Activated T-cell treated with anti-CD3 and anti-CD28 coated beads, Interleukin-2, amount 50 U/mL, for 4 hours (primary cell): Measurements from ENCODE around the gene TECR. TPM values are rescaled to one million over a fixed set of nuclear protein-coding genes. Genes with fewer than 3 reads are reported as not detected.
A peak's percentile ranks its signal among the peaks of the same experiment; 100 is the strongest.
"Not testable (repeated sequence)": the region's sequence is repeated elsewhere in the genome, so short reads cannot be mapped to it uniquely, and the experiment has no call there.

ENCODE experiments used
- ATAC-seq, 2 donors: fragments of 200-7000 bp; cut with Tn5 transposase; one replicate each; pipeline ENCODE4 v1.10.0; 2021
- DNase-seq: peaks from one replicate; pipeline ENCODE4 v3.0.0-alpha.2; 2020
- H3K27me3 Mint-ChIP-seq: one replicate; pipeline ENCODE4 v1.8.0; 2021; ENCODE audit warnings: low read depth, mixed read lengths
- H3K36me3 Mint-ChIP-seq: one replicate; pipeline ENCODE4 v1.8.0; 2022; ENCODE audit warnings: mixed read lengths; ENCODE audit not compliant: insufficient read depth
- H3K4me1 Mint-ChIP-seq: one replicate; pipeline ENCODE4 v1.8.0; 2021; ENCODE audit warnings: low read depth, mixed read lengths
- H3K4me3 Mint-ChIP-seq: one replicate; pipeline ENCODE4 v1.8.0; 2021; ENCODE audit warnings: mild to moderate bottlenecking, moderate library complexity, mixed read lengths
- H3K9me3 Mint-ChIP-seq: one replicate; pipeline ENCODE4 v1.8.0; 2021; ENCODE audit warnings: mixed read lengths
- total RNA-seq, 3 donors: library from RNA; stranded (reverse); gene quantifications; one replicate each; pipeline ENCODE4 v1.2.1, GENCODE V29; 2021

Gene TECR
- total RNA-seq, 3 donors from 2014 or later, result 92.5 to 96.3 (median 94.6) TPM

DNA sequence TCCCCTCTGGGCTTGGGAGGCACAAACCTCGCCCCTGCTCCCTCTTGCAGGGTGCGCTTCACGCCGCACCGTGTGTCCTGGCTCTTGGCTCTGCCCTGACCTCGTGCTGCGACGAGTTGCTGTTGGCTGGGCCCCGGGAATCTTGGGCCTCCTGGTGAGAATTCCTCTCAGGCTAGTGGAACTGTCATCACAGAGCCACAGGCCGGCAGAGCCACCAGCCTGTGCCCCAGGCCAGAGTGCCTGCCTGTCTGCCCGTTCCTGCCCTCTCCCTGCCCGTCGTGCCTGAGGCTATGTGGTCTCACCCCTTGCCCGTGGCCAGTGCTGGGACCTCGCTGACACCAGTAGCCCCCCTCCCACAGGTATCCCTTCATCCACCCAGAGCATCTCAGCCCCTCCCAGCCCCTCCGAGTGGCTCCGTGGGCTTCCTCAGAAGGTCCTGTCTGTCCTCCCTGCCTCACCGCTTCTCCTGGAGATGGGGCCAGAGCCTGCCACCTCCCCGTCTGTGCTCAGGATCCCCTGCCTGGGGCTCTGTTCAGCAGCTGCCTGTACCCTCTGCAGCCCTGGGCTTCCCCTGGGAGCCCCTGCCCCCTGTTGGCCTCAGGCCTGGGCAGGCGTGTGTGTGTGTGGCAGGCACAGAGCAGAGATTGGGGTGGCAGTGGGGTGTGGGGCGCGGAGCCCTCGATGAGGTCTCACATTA, 29.1 kb downstream of the TECR start:
- ATAC-seq (no peak), DNase-seq (no peak)
- H3K4me3 Mint-ChIP-seq, result no peak overlapping the region
- H3K9me3 Mint-ChIP-seq, result no peaks in the 10 kb centered on the region
- H3K4me1 Mint-ChIP-seq, result peaks cover 33% of the 10 kb centered on the region
- H3K27me3 Mint-ChIP-seq, result no peaks in the 10 kb centered on the region
- no peaks in the 10 kb centered on the region for H3K36me3 Mint-ChIP-seq

DNA sequence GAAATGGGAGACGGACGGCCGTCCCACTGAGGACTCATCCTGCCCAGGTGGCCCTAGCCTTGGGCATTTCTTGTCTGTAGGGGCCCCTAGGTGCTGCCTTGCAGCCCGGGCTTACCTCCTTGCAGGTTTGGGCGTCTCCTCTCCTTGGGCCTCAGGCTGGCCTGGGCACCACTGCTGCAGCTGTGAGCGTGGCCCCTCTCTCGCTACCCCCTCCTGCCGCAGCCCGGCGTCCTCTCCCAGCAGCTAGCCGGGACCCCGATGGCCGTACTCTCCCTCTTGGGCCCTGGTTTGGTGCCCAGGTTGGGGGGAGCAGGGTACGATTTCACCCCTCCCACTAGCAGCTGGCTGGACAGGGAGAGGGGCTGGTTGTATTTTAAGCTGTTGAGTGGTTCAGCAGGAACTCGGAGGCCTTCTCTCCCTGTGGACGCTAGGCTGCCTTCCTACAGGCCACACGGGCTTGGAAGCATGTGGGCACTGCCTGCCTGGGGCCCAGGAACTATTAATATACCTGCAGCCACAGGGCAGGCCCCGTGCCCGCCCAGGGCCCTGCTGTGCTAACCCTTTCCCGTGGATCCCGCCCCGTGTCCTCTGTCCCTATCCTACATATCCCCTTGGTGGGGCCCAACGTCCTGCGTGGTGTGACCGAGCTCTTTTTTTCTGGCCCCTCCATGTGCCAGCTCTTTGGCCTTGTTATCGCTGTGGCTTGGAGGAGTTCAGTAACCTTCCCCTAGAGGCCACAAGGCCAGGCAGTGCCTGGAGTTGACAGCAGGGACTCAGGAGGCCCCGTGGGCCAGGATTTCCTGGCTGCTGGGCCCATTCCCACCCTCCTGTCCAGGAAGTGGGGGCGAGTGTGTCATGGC, 30.8 kb downstream of the TECR start:
- Mint-ChIP-seq H3K36me3 (no peaks in the 10 kb centered on the region), H3K27me3 (no peaks in the 10 kb centered on the region), H3K9me3 (no peaks in the 10 kb centered on the region), H3K4me1 (peaks cover 30% of the 10 kb centered on the region), H3K4me3 (no peak overlapping the region)
- DNase-seq (no peak), ATAC-seq (no peak)

DNA sequence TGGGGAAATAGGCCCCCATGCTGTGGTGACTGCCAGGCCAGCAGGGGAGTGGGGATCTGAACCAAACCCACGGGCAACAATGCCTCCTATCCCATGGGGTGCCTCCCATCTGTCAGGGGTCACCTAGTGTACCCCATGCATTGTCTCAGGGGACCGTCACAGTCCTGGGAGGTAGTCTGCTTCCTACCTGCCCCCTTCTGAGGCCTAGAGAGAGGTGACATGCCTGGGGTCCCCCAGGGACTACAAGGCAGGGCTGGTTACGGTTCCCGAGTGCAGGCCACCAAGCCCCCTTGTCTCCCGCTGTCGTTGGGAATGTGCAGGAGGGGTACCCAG, 31.3 kb downstream of the TECR start:
- no peak overlapping the region for H3K4me3 Mint-ChIP-seq
- H3K36me3 Mint-ChIP-seq, result no peaks in the 10 kb centered on the region
- H3K9me3 Mint-ChIP-seq, result no peaks in the 10 kb centered on the region
- H3K27me3 Mint-ChIP-seq, result no peaks in the 10 kb centered on the region
- peaks cover 29% of the 10 kb centered on the region for H3K4me1 Mint-ChIP-seq
- DNase-seq (no peak), ATAC-seq (no peak)

DNA sequence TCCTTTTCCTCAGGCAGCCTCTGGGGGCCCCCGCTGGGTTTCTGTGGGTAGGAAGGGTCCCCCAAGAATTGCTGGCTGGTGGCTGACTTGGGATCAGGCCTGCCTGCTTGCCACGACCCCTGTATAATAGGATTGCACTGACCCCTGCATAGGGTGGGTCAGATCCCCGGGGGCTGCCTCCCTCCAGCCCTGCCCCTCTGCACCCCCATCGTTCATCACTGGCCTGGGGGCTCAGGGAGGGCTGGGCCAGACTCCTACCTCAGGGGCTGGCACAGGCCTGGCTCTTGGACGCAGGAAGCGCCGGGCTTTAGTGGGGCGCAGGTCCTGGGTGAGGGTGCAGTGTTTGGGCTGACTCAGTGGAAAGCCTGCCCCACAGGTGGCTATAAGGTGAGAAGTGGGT, 31.9 kb downstream of the TECR start:
- Mint-ChIP-seq H3K4me1 (peaks cover 24% of the 10 kb centered on the region), H3K36me3 (no peaks in the 10 kb centered on the region), H3K4me3 (no peak overlapping the region), H3K27me3 (no peaks in the 10 kb centered on the region), H3K9me3 (no peaks in the 10 kb centered on the region)
- DNase-seq (no peak), ATAC-seq (no peak)

DNA sequence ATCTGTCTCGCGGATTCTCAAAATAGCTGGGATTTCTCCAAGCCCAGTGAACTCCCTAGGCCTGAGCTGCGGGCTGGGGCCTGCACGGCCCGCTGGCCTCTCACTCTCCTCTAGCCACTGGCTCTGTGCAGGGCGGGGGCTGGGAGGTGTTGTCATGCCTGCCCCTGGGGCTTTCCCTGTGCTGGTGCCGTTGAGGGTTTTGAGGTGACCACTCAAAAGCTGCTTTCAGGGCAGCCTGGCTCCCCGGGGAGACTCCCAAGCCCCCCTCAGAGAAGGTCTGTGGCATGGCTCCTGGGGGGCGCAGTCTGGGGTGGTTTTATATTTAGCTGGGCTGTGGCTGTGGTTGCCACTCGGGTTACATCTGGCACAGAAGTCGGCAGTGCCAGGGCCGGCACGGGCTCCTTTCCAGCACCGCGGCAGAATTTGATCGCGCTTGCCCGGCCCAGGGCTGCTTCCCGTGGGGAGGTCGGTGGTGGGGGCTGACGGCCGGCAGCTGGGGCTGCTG, 32.5 kb downstream of the TECR start:
- DNase-seq (no peak), ATAC-seq (no peak)
- Mint-ChIP-seq H3K9me3 (no peaks in the 10 kb centered on the region), H3K4me1 (peaks cover 18% of the 10 kb centered on the region), H3K4me3 (no peak overlapping the region), H3K27me3 (no peaks in the 10 kb centered on the region), H3K36me3 (no peaks in the 10 kb centered on the region)

DNA sequence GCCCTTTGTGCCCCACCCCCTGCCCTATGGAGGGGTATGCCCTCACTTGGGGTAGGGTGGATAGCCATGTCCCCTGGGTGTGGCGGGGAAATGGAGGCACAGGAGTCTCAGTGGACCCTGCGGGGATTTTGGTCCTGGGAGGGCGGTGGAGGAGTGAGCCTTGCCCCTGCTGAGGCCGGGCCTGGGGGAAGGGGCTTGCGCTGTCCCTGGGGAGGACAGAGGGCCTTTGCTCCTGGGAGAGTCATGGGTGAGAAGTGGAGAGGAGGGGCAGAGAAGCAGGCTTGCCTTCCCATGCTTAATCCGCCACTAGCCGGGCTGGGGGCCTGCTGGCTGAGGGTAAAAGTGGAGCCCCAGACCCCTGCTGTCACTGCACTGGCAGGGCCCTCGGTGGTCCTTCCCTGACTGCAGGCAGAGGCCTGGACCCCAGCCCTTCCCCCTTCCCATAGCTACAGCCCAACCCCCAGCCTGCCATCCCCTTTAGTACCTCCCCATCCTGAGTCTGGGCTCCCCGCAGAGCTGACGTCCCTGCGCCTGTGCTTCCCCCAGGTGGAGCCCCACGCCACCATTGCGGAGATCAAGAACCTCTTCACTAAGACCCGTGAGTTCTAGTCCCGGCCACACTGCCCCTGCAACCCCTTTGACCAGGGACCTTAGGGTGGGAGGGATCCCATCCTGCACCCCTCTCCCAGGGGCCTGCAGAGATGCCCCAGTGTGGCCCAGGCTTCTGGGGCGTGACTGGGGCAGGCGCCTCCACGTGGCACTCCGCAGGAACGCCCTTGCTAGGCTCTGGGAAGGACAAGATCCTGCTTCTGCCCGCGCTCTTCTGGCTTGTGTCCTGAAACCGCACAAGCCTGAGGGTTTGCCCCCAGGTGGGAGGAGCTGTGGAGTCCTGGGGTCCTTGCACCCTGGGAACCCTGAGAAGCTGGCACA, 33.5 kb downstream of the TECR start:
- no peaks in the 10 kb centered on the region for H3K9me3 Mint-ChIP-seq
- H3K4me3 Mint-ChIP-seq, result no peak overlapping the region
- H3K4me1 Mint-ChIP-seq, result peaks cover 24% of the 10 kb centered on the region
- H3K36me3 Mint-ChIP-seq, result no peaks in the 10 kb centered on the region
- ATAC-seq (no peak), DNase-seq (no peak)
- no peaks in the 10 kb centered on the region for H3K27me3 Mint-ChIP-seq

DNA sequence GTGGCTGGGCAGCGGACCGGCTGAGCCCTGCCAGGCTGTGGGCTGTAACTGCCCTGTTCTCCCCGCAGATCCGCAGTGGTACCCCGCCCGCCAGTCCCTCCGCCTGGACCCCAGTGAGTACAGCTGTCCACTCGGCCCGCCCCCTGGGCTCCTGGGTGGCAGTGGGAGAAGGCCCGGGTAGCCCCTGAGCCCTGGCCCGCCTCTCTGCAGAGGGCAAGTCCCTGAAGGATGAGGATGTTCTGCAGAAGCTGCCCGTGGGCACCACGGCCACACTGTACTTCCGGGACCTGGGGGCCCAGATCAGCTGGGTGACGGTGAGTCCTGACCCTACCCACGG, 34.2 kb downstream of the TECR start:
- H3K36me3 Mint-ChIP-seq, result no peaks in the 10 kb centered on the region
- ATAC-seq (no peak), DNase-seq (no peak)
- H3K4me3 Mint-ChIP-seq, result no peak overlapping the region
- H3K4me1 Mint-ChIP-seq, result peaks cover 21% of the 10 kb centered on the region
- no peaks in the 10 kb centered on the region for H3K9me3 Mint-ChIP-seq
- no peaks in the 10 kb centered on the region for H3K27me3 Mint-ChIP-seq

DNA sequence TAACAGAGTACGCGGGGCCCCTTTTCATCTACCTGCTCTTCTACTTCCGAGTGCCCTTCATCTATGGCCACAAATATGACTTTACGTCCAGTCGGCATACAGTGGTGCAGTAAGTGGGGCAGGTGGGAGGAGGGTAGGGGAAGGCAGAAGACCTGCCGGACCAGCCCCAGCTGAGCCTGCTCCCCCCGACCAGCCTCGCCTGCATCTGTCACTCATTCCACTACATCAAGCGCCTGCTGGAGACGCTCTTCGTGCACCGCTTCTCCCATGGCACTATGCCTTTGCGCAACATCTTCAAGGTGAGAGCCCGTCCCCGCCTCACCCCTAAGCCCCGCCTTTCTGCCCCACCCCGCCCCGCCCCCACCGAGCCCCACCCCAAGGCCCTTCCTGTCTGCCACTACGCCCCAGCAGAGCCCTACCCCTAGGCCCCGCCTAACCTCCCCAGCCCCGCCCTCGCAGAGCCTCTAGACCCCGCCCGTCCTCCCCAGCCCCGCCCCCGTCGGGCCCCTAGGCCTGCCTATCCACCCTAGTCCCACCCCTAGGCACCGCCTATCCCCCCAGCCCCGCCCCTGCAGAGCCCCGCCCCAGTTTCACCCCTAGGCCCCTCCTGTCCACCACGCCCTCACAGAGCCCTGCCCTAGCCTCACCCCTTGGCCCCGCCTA, 34.7 kb downstream of the TECR start:
- H3K27me3 Mint-ChIP-seq, result no peaks in the 10 kb centered on the region
- H3K4me3 Mint-ChIP-seq, result no peak overlapping the region
- H3K36me3 Mint-ChIP-seq, result no peaks in the 10 kb centered on the region

DNA sequence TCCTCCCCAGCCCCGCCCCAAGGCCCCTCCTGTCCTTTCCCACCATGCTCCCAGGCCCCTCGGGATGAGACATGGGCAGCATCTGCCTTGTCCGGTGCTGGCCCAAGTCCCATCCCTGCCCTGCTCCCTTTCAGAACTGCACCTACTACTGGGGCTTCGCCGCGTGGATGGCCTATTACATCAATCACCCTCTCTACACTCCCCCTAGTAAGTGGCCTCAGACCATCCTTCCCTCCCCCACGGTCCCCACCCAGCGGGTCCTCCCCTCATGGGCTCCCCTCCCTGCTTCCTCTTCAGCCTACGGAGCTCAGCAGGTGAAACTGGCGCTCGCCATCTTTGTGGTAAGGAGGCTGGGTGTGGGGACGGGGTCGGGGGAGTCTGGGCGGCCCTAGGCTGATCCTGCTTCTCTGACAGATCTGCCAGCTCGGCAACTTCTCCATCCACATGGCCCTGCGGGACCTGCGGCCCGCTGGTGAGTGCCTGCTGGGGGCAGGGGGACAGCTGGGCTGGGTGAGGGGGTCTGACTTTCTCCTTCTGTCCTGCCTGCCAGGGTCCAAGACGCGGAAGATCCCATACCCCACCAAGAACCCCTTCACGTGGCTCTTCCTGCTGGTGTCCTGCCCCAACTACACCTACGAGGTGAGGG, 35.4 kb downstream of the TECR start:
- H3K27me3 Mint-ChIP-seq, DNase-seq, H3K9me3 Mint-ChIP-seq, H3K4me3 Mint-ChIP-seq, ATAC-seq, H3K36me3 Mint-ChIP-seq: not testable (repeated sequence)
- H3K4me1 Mint-ChIP-seq, result peaks cover 26% of the 10 kb centered on the region

More for the DNA sequence above, 34.7 kb downstream of the TECR start:
- peak; percentile 81 to 82 for ATAC-seq
- Mint-ChIP-seq H3K4me1 (peaks cover 22% of the 10 kb centered on the region), H3K9me3 (no peaks in the 10 kb centered on the region)
- no peak for DNase-seq

DNA sequence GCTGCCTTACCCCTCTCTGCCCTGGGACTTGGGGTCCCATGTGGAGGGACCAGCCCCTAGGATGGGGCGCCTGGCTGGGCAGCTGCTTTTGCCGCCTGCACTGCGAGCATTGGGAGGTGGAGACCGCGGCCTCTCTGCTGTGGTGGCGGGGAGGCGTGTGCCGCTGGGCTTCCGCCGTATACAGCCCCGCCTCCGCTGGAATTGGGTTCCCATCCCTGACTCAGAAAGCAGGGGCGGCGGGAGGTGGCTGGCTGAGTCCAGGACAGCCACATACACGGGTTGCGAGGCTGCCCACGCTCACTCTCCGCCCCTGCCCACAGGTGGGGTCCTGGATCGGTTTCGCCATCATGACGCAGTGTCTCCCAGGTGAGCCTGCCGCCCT, 35.9 kb downstream of the TECR start:
- peaks cover 25% of the 10 kb centered on the region for H3K4me1 Mint-ChIP-seq
- no peaks in the 10 kb centered on the region for H3K27me3 Mint-ChIP-seq
- H3K36me3 Mint-ChIP-seq, result no peaks in the 10 kb centered on the region
- H3K9me3 Mint-ChIP-seq, result no peaks in the 10 kb centered on the region
- H3K4me3 Mint-ChIP-seq, result no peak overlapping the region
- DNase-seq, result no peak
- ATAC-seq, result no peak

DNA sequence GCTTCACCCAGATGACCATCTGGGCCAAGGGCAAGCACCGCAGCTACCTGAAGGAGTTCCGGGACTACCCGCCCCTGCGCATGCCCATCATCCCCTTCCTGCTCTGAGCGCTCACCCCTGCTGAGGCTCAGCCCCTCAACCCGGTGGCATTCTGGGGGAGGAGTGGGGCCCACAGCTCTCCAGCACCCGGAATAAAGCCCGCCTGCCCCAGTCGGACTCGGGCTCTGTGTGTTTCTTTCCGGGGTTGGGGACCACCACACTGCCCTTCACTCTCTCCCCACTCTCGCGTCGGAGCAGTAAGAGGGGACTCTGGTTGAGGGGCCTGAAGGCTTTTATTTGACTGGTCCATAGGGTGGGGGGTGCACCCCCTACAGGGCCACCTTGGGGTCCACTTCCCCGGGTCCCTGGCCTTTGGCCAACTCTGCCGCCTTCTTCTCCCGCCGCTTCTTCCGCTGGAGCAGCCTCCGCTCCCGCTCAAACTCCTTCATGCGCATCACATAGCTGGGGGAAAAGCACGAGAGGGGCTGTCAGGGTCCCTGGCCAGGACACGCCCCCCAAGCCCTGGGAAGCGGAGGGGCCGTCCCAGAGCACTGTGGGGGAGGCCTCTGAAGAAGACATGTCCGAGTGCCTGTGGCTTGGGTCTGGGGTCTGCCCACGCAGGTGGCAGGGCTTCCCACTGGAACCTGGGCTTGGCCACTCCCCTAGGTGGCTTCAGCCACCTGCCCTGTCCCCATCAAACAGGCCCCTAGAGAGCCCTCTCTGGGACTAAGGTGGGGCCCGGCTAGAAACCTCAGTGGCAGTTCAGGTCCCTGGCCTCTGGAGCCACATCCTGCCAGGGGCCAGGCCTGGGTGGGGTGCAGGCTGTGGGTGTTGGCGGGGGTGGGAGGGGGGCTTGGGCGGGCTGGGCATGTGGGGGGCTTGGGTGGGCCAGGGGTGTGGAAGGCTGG, 36.6 kb downstream of the TECR start:
- H3K4me3 Mint-ChIP-seq, result no peak overlapping the region
- H3K36me3 Mint-ChIP-seq, result no peaks in the 10 kb centered on the region
- ATAC-seq (no peak), DNase-seq (no peak)
- peaks cover 29% of the 10 kb centered on the region for H3K4me1 Mint-ChIP-seq
- no peaks in the 10 kb centered on the region for H3K27me3 Mint-ChIP-seq
- no peaks in the 10 kb centered on the region for H3K9me3 Mint-ChIP-seq

DNA sequence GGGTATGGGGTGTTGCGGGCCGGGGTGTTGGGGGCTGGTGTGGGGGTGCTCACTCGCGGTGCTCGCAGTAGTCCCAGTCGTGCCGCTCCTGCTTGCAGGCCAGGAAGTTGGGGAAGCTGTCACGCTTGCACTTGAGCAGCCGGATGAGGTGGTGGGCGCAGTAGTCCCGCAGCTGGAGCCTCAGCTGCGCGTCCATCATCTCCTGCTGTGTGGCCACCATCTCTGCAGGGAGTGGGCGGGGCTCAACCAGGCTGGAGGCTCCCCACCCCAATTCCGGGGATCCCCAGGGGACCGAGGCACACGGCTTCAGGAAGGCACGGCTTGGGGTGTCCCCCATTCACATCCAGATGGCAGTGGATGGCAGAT, 37.3 kb downstream of the TECR start:
- Mint-ChIP-seq H3K36me3 (no peaks in the 10 kb centered on the region), H3K9me3 (no peaks in the 10 kb centered on the region), H3K27me3 (no peaks in the 10 kb centered on the region), H3K4me1 (peaks cover 31% of the 10 kb centered on the region), H3K4me3 (no peak overlapping the region)
- no peak for ATAC-seq
- no peak for DNase-seq

DNA sequence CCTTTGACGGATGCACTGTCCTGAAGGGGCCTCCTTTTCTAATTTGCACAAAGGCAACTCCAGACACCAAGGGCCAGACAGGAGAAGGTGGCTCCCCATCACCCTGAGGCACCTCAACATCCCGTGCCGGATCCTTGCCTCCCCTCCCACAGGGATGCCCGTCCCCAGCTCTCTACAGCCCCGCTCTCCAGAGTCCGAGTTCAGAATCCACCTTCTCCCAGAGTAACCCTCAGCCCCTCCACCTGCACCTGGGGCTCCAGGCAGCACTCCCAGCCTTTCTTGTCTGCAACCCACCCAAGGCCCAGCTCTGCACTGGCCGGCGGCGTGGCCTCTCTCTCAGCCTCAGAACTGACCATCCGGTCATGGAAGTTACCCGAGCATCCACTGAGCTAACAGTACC, 37.7 kb downstream of the TECR start:
- Mint-ChIP-seq H3K27me3 (no peaks in the 10 kb centered on the region), H3K4me1 (peaks cover 33% of the 10 kb centered on the region), H3K36me3 (no peaks in the 10 kb centered on the region), H3K4me3 (no peak overlapping the region), H3K9me3 (no peaks in the 10 kb centered on the region)
- ATAC-seq (no peak), DNase-seq (no peak)
